ENCODE results near the gene CROCC2. TPM values are rescaled to one million over a fixed set of nuclear protein-coding genes. Genes with fewer than 3 reads are reported as not detected.

The CROCC2 gene
- total RNA-seq, 1 donor = not detected

DNA sequence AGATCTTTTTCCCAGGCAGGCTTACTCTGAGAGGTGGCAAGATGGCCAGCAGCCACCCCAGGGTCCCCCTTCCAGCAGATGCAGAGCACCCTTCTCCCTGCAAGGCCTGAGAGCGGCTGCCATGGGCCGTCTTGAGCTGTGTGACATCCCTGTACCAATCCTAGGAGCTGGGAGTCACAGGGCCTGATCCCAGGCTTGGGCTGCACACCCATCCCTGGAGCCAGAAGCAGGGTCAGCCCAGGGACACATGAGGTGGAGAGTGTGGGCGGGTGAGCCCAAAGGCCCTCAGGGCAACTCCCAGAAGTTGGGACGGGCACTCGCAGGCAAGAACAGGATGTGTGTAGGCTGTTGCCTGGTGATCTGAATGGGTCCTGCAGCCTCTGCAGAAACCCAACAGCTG lies 40.5 kb downstream of the CROCC2 start:
- no peak overlapping the region for H3K4me3 ChIP-seq (ENCODE audit: low read depth, low read length)
- TF ChIP-seq, protein P1, sequence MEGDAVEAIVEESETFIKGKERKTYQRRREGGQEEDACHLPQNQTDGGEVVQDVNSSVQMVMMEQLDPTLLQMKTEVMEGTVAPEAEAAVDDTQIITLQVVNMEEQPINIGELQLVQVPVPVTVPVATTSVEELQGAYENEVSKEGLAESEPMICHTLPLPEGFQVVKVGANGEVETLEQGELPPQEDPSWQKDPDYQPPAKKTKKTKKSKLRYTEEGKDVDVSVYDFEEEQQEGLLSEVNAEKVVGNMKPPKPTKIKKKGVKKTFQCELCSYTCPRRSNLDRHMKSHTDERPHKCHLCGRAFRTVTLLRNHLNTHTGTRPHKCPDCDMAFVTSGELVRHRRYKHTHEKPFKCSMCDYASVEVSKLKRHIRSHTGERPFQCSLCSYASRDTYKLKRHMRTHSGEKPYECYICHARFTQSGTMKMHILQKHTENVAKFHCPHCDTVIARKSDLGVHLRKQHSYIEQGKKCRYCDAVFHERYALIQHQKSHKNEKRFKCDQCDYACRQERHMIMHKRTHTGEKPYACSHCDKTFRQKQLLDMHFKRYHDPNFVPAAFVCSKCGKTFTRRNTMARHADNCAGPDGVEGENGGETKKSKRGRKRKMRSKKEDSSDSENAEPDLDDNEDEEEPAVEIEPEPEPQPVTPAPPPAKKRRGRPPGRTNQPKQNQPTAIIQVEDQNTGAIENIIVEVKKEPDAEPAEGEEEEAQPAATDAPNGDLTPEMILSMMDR (IDR thresholded peaks at IDR 0.05; ENCODE audit: insufficient read depth, low read depth, low read length) = no peak
- DNase-seq (ENCODE audit: low read depth) = no peak

GRCh38 chr2:240947176-240947575 lies 41.0 kb downstream of the CROCC2 start:
- DNase-seq (ENCODE audit: low read depth) = no peak
- TF ChIP-seq, protein P1 (IDR thresholded peaks at IDR 0.05; ENCODE audit: insufficient read depth, low read depth, low read length) = no peak
- no peak overlapping the region for H3K4me3 ChIP-seq (ENCODE audit: low read depth, low read length)

GRCh38 chr2:240947607-240948006 lies 41.5 kb downstream of the CROCC2 start:
- DNase-seq (ENCODE audit: low read depth) = no peak
- TF ChIP-seq, protein P1 (IDR thresholded peaks at IDR 0.05; ENCODE audit: insufficient read depth, low read depth, low read length) = no peak
- H3K4me3 ChIP-seq (ENCODE audit: low read depth, low read length) = no peak overlapping the region

GRCh38 chr2:240948086-240948485 lies 42.0 kb downstream of the CROCC2 start:
- no peak for DNase-seq (ENCODE audit: low read depth)
- no peak overlapping the region for H3K4me3 ChIP-seq (ENCODE audit: low read depth, low read length)
- TF ChIP-seq, protein P1 (IDR thresholded peaks at IDR 0.05; ENCODE audit: insufficient read depth, low read depth, low read length) = no peak

DNA sequence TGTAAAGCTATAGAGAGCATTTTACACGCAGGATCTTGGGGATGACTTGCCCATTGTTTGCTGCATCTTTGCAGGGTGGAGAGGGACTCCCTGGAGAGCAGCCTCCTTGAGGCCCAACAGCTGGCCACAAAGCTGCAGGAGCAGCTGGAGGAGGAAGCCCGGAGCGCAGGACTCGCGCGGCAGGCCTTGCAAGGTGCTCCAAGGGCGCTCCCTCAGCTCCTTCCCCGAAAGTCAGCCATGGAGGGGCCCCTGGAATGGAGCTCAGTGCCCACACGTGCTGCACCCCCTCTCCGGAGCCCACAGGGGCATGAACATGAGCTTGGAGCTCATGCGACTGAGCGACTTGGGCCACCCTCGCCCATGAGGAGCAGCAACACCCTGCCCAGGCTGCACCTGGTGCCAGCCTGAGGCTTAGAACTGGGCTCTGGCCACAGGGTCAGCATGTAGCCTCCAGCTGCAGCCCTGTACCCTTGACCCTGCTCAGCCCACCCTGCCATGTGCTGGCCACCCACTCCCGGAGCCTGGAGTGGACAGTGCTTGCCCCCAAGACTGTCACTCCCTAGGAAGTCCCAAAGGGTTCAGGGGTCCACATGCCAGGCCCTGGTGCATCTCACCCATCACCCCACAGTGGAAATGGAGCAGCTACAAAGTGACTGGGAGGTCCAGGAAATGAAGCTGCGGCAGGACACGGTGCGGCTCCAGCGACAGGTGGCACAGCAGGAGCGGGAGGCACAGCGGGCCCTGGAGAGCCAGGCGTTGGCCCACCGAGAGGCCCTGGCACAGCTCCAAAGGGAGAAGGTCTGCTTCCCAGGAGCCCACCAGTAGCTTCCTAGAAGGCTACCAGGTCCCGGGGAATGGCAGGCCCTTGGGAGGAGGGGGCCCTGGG lies 43.0 kb downstream of the CROCC2 start:
- no peak for DNase-seq (ENCODE audit: low read depth)
- no peak overlapping the region for H3K4me3 ChIP-seq (ENCODE audit: low read depth, low read length)
- TF ChIP-seq, protein P1 (IDR thresholded peaks at IDR 0.05; ENCODE audit: insufficient read depth, low read depth, low read length) = no peak

- H3K4me3 ChIP-seq (ENCODE audit: low read depth, low read length) = no peak overlapping the region
- TF ChIP-seq, protein P1 (IDR thresholded peaks at IDR 0.05; ENCODE audit: insufficient read depth, low read depth, low read length) = no peak
- no peak for DNase-seq (ENCODE audit: low read depth)
Observed at GRCh38 chr2:240949791-240950705, 43.9 kb downstream of the CROCC2 start.
